GM21825 (cell line): ENCODE data around the gene RFPL4AL1.

Source experiments
- ATAC-seq: cut with Tn5 transposase; IDR thresholded peaks from one replicate; pipeline ENCODE4 v1.9.1; 2021; ENCODE audit warnings: mild to moderate bottlenecking, moderate library complexity; ENCODE audit not compliant: unreplicated experiment

The RFPL4AL1 gene

DNA sequence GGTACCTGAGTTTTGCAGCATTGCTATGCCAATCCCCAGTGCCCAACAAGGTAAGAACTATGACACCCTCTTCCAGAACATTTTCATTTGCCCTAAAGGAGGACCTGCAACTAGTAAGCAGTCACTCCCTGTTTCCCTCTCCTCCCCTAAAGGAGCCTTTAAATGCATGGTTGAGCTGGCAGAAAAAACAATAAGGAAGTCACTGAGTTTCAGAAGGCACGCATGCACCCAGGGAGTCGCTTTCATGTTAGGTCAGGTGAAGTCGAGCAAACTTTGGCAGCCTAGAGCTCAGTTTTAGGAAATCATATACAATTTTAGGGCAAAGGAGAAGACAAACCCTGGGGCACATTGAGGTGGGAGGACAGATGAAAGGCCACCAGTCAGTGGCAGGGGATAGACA is 51.1 kb downstream of the RFPL4AL1 start:
- no peak for ATAC-seq
